HG03575 (cell line): ENCODE results near the gene PDGFA.

Source experiments
- ATAC-seq: cut with Tn5 transposase; IDR thresholded peaks from one replicate; pipeline ENCODE4 v1.9.1; 2021; ENCODE audit not compliant: unreplicated experiment, insufficient number of reproducible peaks, low FRiP score; ENCODE audit errors: extremely low read depth

PDGFA gene

DNA sequence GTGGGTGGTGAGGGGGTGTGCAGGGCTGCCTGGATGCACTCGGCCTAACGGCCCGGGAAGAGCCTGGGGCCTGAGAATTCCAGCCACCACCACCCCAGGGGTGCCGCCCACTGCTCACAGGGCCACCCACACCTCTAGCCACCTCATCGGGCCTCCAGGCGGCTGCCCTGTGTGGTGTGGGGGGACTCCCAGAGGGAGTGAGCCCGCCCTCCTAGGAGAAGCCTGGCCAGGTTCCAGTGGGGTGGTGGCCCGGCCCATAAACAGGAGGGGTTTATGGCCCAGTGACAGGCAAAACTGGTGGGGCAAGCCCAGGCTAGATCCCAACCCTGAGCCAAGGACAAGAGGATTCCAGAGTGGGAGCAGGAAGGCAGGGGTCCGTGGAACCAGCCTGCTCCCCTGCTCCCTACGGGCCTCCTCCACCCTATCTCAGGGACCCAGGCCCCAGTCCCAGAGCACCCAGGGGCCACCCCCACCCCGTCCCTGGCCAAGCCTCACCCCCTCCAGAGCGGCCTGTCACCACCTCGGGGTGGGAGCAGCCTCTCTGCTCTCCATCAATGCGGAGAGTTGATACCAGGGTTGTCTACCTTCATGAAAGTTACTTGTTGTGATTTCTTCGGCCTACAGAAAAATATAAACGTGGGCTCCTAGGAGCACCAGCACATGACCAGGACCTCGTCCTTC, 20.2 kb upstream of the PDGFA start:
- no peak for ATAC-seq

GRCh38 chr7:538764-539685, 19.4 kb upstream of the PDGFA start:
- ATAC-seq: no peak

- no peak for ATAC-seq
These were observed 18.4 kb upstream of the PDGFA start for GRCh38 chr7:537911-538634.

- ATAC-seq: no peak
These were observed 16.6 kb upstream of the PDGFA start for GRCh38 chr7:536231-536630.

GRCh38 chr7:534959-535358, 15.3 kb upstream of the PDGFA start:
- no peak for ATAC-seq

DNA sequence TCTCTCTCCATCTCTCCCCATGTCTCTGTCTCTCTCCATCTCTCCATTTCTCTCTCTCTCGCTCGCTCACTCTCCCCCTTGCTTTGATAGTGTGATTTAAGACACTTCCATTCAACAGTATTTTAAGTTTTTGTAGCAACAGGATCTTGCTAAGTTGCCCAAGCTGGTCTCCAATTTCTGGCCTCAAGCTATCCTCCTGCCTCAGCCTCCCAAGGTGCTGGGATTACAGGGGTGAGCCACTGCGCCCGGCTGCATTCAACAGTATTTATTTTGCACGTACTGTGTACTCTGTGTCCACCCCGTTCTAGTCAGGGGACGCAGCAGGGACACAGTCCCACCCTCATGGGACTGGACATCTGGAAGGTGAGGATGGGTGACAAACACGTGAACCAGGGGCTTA, 14.4 kb upstream of the PDGFA start:
- ATAC-seq: no peak

- ATAC-seq: no peak
These were observed 13.6 kb upstream of the PDGFA start for GRCh38 chr7:533266-533665.

DNA sequence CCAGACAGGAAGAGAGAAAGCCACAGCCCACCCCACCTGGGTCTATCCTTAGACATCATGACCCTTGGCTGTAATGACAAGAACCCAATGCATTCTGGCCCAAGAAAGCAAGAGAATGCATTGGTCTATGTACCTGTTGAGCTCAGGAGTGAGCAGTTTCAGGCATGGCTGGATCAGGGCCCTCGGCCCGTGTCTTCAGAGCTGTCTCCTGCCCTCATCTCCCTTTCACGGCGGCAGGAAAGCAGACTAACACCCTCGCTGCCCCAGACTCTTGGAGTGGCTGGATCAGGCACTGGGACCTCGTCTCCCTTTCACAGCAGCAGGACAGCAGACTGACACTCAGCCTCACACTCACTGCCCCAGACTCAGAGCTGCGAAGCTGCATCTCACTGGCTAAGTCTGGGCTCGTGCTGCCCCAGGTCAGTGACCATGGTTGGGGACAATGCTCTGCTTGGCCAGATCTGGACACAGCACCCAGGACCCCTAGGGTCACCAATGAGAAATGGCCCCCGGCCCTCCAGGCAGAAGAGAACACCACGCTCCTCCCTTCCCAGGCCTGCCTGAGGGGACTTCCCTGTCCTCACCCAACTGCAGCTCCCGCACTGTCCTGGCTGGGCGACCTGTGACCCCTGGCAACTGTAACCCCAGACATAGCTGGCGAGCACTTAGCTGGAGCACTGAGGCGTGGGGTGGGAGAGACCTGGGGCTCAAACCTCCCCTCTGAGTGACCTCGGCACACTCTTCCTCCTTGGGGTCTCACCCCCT, 12.9 kb upstream of the PDGFA start:
- ATAC-seq: no peak

DNA sequence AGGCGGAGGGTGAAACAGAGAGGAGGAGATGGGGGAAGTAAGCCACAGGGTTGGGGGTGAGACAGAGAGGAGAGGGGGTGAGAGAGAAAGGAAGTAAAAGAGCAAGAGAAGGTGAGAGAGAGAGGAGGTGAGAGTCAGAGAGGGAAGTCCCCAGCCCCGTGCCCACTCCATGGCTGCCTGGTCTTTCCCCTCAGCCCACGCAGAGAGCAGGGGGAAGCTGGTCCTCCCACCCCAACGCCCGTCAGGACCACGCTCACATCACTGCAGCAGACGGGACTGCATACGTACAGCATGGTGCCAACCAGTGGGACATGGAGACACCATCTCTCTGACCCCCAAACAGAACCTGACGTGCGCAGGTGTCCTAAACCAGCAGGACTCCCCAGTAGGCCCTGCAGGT, 12.1 kb upstream of the PDGFA start:
- no peak for ATAC-seq

DNA sequence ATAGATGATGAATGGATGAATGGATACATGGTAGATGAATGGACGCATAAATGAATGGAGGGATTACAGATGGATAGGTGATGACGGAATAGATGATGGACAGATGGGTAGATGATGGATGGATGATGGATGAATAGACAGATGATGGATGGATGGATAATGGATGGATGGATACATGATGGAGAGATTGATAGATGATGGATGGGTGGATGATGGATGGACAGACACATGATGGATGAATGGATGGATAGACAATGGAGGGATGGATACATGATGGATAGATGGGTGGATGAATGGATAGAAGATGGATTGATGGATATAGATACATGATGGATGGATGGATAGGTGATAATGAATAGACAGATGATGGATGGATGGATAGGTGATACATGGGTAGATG, 8.8 kb upstream of the PDGFA start:
- ATAC-seq: no peak

DNA sequence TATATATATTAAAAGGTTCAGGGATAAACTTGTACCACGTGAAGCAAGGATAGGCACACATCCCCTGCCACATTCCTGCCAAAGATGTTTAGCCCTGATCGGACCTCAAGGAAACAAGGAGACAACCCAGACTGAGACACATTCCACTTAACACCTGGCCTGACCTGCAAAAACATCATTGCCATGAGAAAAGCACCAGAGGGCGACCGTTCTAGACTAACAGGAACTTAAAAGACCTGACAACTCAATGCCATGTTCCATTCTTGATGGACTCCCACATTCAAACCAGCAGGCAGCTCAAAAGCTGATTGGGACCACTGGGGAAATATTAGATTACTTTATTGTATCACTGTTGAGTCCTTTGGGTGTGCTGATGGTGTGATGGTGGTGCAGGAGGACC, 8.1 kb upstream of the PDGFA start:
- ATAC-seq: no peak

- no peak for ATAC-seq
These were observed 6.9 kb upstream of the PDGFA start for GRCh38 chr7:526460-527034.

- no peak for ATAC-seq
These were observed 6.1 kb upstream of the PDGFA start for GRCh38 chr7:525740-526139.

GRCh38 chr7:524800-525199, 5.2 kb upstream of the PDGFA start:
- no peak for ATAC-seq

- ATAC-seq: no peak
These were observed 4.0 kb upstream of the PDGFA start for GRCh38 chr7:523347-524336.

DNA sequence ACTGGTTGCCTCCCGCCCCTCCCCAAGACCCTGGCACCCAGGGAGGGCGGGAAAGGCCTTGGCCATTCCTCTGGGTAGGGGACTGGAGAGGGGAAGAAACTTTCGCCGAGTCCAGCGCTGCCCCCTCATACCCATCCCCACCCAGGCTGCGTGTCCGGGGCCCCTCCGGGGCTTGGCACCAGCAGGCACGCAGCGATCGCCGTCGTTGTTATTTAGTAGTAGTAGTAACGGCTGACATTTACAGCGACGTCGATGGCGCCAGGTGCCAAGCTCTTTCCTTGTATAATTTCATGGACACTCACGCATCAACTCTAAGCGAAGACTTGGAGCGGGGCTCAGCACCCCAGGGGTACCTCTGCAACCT, 3.3 kb upstream of the PDGFA start:
- no peak for ATAC-seq

- ATAC-seq: no peak
These were observed 2.7 kb upstream of the PDGFA start for GRCh38 chr7:522071-522950.
